Measurements from ENCODE around the gene ZSWIM8.

DNA sequence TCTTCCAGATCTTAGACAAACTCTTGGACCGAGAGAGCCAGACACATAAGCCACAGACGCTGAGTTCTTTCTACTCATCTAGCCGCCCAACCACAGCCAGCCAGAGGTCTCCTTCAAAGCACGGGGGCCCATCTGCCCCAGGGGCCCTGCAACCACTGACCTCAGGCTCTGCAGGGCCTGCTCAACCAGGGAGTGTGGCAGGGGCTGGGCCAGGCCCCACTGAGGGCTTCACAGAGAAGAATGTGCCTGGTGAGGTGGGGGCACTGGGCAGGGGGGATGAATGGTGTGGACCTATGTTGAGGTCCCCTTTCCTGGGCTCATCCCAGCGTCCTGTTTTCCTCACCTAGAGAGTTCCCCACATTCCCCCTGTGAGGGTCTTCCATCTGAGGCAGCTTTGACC is 11.4 kb downstream of the ZSWIM8 start:
- TF ChIP-seq, protein P1, sequence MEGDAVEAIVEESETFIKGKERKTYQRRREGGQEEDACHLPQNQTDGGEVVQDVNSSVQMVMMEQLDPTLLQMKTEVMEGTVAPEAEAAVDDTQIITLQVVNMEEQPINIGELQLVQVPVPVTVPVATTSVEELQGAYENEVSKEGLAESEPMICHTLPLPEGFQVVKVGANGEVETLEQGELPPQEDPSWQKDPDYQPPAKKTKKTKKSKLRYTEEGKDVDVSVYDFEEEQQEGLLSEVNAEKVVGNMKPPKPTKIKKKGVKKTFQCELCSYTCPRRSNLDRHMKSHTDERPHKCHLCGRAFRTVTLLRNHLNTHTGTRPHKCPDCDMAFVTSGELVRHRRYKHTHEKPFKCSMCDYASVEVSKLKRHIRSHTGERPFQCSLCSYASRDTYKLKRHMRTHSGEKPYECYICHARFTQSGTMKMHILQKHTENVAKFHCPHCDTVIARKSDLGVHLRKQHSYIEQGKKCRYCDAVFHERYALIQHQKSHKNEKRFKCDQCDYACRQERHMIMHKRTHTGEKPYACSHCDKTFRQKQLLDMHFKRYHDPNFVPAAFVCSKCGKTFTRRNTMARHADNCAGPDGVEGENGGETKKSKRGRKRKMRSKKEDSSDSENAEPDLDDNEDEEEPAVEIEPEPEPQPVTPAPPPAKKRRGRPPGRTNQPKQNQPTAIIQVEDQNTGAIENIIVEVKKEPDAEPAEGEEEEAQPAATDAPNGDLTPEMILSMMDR (IDR thresholded peaks at IDR 0.05), result no peak
- no peak for TF ChIP-seq POLR2AphosphoS5 (IDR thresholded peaks at IDR 0.05; ENCODE audit: insufficient read depth in 1 of 2, low read depth in 1 of 2)
